Erythroblast (primary cell): ENCODE data around the gene TOP3A.
A peak's percentile ranks its signal among the peaks of the same experiment; 100 is the strongest.

Source experiments
- GATA1 ChIP-seq: IDR thresholded peaks from 2 replicates; pipeline ENCODE4 v1.6.1; 2011; ENCODE audit warnings: low read depth, mild to moderate bottlenecking, control low read depth, low read length, moderate library complexity
- POLR2A ChIP-seq: IDR thresholded peaks from 2 replicates; pipeline ENCODE4 v1.6.1; 2011; ENCODE audit warnings: mild to moderate bottlenecking, low read length

DNA sequence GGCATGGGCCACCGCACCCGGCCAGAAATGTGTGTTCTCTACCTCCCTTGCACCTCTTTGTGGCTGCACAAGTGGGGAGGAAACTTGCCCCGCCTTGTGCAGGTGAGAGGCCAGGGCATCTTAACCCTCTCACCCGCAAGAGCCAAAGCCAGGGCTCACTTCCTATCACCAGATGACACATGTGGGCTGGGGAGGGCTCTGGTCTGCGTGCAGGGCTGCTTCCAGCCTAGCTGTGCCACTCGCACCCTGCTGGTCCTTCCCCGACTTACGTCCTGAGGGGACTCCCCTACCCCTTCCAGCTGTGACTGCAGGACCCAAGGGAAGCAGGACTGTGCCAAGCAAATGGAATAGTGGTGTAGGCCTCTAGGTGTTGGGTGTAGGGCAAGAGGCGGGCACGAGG lies 47.4 kb downstream of the TOP3A start:
- TF ChIP-seq POLR2A (peak; percentile 12), GATA1 (no peak)
